GM19372 (cell line): ENCODE results near the gene TIAM1.

Source experiments
- ATAC-seq: cut with Tn5 transposase; IDR thresholded peaks from one replicate; pipeline ENCODE4 v1.9.1; 2021; ENCODE audit warnings: mild to moderate bottlenecking, low read depth, moderate library complexity; ENCODE audit not compliant: unreplicated experiment

TIAM1 gene

DNA sequence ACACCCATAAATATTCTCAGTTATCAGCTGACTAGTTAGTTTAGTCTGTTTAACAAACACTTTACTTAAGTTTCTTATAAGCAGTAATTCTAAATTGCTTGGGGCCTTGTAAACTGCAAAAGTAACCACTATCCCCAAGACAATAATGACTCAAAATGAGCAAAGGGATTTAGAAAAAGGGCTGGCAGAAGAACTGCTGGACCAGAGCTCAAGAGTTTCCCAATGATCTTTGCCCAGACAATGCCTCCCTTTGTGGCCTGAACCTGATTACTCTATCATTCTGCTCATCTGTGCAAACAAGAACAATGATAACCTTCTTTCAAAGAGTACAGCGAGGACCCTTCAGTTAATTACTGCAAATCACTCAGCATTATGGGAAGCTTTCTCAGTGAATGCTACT lies 123.5 kb downstream of the TIAM1 start:
- ATAC-seq, result no peak

DNA sequence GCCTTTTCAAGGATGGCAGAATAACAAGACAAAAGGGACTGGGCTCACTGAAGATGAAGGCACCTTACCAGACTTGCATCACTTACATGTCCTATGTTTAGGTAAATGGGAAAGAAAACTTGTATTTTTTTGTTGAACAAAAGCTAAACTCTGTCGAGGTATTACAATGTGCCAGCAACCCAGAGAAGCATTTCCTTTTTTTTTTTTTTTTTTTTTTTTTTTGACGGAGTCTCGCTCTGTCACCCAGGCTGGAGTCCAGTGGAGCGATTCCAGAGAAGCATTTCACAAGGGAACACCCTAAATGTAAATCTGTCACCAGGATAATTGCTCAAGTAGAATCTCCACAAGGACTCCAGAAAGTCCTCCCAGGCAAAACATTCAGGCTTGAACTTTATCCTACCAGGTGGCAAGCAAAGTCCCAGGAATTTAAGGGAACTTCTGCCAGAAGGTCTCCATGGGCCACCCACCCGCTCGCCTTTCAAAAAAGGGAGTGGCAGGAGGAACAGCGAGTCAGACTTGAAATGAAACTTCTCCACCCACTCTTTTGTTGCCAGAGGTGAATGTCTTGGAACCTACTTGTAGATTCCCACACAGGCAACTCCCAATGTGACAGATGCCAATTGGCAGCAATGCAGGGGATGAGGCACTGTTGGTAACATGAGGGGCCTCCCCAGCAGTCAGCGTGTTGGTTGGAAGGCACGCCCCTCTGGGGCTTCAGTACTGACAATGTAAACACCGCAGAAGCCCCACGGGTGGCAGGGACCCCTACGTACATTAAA lies 125.0 kb downstream of the TIAM1 start:
- ATAC-seq, result no peak

DNA sequence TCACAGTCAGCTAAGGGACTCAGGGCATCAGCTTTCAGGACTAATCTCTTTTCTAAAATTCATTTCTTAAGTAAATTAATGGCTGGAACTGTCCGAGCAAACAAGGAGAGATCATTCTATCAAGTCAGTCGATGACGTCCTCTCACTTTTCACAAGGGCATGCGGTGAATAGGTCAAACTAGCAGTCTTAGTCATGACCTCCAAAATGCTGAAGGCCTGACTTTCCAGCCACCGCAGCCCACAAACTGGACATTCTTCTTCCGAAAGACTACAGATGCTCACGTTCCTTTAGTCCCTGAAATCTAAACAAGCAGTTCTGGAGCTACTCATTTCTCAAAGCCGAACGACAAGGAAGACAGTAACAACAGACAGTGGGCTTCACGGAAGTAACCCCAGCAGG lies 127.9 kb downstream of the TIAM1 start:
- ATAC-seq, result no peak

DNA sequence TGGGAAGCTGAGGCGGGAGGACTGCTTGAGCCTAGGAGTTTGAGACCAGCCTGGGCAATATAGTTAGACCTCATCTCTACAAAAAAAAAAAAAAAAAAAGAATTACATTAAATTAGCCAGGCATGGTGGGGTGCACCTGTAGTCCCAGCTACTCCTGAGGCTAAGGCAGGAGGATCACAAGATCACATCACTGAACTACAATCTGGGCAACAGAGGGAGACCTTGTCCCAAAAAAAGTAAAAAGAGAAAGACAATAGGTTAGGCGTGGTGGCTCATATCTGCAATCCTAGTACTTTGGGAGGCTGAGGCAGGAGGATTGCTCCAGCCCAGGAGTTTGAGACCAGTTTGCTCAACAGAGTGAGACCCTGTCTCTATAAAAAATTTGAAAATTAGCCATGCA lies 130.3 kb downstream of the TIAM1 start:
- ATAC-seq, result no peak

DNA sequence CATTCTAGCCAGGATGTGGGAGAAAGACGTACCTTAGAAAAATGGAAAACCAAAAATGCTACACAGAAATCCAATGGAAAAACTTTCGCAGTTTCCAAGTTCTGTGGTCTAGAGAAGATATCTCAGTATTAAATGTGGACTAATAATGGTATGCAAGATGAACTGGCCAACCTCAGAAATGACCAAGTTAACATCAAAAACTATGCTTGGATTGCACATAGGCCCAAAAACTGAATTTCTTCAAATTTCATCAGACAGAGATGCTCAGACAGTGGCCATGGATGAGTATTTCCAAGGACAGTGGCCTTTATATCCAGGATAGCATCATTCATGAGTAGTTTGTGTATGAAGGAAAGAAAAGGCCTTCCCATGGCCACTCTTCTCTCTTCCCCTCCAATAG lies 132.2 kb downstream of the TIAM1 start:
- no peak for ATAC-seq

DNA sequence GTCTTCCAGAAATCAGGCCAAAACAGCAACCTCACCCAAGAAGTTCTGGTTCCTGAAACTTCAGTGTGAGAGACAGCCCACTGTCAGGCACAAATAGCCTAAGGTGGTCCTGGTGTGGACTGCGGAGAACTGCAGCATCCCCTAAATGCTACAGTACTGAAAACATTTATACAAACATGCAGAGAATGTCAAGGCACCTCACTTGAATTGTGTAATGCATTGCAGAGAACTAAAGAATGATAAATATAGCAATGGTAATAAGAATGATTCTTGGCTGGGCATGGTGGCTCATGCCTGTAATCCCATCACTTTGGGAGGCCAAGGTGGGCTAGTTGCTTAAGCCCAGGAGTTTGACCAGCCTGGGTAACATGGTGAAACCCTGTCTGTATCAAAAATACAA lies 138.6 kb downstream of the TIAM1 start:
- ATAC-seq, result no peak

DNA sequence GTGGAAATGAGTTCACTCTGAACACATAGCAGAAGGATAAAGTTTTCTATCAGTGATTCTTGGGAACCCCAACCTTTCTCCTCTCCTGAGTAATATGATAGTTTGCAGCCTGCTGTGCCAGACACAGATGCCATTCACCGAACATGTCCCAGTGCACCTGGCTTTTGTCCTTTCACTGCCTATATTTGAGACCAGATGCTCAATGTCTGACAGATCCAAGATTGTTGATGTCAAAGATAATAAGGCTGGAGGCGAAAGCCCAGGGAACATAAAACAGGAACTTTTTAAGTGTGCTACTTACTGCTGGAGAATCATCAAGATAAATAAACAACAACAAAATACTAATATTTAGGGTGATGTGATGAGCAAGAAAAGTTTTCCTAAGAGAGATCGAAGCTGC lies 139.3 kb downstream of the TIAM1 start:
- no peak for ATAC-seq

DNA sequence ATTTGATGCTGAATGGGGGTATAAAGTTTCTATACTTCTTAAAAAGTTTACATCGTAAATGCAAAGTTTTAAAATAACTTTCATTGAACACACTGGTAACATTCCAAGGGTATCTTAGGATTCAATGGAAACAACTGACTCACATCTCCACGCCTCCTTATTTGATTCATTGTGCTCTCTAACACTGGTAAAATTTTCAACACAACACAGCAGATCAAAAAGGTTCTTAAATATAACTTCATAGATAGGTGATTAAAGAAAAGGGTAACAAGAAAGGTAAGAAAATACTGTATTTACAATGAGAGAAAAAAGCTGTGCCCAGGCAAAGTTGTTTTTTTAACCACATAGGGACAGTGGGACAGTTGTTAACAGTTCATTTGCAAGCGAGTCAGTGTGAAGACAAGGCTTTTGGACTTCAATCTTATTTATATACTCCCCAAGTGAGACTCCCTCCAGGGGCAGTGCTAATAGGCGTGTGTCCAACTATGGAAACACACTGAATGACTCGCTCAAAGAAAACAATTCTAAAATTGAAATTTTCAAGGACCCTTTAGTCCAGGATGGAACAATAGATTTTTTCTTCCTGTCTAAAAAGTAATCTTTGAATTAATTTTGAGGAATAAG lies 140.5 kb downstream of the TIAM1 start:
- ATAC-seq, result no peak

DNA sequence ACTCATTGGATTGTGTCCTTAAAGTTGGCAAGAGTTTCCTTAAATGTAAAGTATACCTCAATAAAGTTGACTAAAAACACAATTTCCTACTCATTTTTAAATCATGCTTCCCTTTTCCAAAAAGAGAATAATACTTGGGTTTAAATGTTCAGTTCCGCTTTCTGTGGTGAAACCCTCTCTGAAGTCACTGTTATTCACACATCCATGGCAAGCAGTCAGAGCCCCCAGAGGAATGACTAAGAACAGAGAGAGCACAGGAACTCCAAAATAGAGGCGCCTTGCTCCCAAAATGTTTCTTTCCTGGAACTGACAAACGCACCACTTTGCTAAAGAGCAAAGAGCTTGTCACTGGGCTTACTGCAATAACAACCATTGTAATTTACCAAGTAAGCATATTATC lies 142.5 kb downstream of the TIAM1 start:
- peak; percentile 63 for ATAC-seq

DNA sequence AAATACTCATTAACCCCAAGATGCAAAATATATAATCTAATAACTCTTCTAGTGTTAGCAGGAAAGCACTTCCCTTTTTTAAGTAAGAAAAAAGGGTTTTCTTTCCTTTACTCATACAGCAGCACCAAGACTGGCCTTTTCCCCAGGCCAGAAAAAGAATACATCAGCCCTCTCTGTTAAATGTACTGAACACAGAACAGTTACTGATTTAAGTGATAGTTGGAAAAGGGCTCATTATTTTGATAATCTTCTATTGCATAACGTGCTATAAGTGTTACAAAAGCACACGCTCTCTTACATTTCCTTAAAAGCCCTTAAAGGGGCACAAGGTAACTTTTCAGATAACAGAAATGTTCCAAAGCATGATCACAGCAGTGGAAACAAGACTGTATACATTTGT lies 142.9 kb downstream of the TIAM1 start:
- no peak for ATAC-seq

DNA sequence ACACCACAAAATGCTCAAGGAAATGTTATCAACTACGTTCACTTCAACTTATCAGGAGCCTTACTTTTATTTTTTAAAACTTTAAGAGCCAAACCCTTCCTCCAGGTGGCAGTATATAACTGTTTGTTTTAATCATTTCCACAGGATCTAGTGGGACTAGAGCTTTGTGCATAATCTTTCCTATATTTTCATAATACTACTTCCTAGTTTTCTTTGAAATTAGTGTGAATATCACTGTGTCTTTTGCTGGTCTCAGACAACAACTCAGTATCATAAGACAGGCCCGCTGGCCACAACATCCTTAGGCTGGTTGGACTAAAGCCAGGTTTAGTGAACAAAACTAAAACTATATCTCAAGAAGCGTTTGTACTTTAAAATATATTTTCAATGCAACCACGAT lies 145.5 kb downstream of the TIAM1 start:
- ATAC-seq, result no peak

DNA sequence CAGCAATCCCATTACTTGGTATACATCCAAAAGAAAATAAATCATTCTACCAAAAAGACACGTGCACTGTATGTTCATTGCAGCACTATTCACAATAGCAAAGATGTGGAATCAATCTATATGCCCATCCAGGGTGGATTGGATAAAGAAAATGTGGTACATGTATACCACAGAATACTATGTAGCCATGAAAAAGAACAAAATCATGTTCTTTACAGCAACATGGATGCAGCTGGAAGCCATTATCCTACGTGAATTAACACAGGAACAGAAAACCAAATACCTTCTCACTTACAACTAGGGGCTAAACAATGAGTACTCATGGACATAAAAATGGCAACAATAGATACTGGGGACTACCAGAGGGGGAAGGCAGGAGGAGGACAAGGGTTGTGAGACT lies 147.3 kb downstream of the TIAM1 start:
- no peak for ATAC-seq

DNA sequence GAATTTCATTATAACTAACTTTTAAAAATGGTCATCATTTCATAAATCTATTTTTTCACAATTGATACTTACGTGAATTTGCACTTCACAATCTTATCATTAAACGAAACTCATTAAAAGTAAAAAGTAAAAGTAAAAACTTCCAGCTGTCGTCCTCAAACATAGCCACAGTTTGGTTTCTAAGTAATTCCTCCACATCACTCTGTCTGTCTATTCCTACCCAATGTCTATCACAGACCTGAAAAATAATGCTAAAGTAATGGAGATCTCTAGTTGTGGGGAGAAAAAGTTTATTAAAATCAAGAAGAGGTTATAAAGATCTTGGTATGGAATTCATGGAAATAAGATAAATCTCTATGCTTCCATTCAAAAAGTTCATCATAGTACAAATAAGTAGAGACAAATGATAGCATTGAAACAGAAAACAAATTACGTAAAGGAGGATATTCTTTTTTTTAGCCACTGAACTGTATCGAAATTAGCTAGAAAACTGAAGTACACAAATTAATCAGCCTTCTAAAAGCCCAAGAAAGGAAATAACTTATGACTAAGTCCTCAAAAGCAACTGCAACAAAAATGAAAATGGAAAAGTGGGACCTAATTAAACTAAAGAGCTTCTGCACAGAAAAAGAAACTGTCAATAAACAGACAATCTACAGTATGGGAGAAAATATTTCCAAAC lies 148.6 kb downstream of the TIAM1 start:
- ATAC-seq, result no peak

DNA sequence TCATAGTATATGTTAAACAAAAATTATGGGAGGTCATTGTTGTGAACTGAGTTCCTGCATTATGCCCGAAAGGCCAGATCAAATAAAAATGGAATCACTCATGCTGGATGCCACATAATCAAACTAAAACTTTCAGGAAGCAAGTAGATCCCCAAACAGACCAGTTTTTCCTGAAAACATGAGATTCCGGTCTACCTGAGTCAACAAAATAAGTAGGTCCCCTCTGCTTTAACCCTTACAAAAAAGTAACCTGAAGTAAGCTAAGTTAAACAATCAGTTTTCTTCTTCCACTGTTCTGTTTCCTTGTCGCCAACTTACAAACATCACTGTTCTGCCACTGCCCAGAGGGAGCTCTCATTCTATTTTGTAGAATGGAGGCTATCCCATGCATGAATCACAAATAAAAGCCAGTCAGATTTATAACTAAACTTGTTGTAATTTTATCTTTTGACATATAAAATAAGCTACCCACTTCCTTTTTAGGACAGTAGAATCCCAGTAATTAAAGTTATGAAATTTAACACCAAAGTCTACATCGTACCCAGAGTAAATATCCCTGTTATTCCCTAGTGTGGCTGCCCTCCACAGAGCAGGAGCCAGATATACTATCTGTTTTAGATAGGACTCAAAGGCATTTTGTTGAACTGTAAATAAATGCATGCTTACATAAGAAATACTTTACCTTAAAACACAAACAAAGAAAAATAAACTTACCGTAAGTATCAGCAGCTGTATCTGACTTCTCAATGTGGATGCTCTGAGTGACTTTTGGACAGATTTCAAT lies 149.4 kb downstream of the TIAM1 start:
- no peak for ATAC-seq

DNA sequence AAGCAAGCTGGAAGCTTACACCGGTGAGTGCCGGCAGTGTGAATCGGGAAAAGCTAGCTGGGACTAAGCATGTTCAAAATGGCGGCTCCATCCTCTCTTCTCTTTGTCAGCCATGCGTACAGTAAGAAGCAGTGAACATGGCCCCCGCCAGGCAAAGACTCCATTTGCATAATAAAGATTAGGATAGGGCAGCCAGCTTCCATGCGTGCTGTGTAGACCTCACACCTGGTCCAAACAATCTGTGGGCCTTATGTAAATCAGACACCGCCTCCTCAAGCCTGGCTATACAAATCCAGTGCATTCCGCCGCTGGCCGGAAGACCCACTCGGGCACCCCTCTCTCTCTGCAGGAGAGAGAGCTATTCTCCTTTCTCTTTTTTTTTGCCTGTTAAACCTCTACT lies 150.3 kb downstream of the TIAM1 start:
- ATAC-seq, result no peak

DNA sequence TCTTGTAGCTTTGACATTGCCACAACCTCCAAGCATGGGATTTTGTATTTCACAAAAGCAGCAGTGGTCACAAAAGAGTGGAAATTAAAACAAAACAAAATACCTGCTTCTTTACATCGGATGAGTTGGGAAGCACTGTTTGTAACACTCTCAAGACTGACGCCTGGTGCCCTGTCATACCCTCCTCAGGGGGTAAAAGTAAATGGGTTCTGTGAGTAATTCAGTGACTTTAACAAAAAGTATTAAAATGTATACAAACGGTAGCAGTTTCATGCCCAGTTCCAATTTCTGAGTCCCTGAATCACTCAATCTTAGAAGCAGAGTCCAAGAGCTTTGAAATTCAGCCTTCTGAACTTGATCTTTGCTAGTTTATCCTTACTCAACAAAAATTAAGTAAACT lies 152.5 kb downstream of the TIAM1 start:
- no peak for ATAC-seq

DNA sequence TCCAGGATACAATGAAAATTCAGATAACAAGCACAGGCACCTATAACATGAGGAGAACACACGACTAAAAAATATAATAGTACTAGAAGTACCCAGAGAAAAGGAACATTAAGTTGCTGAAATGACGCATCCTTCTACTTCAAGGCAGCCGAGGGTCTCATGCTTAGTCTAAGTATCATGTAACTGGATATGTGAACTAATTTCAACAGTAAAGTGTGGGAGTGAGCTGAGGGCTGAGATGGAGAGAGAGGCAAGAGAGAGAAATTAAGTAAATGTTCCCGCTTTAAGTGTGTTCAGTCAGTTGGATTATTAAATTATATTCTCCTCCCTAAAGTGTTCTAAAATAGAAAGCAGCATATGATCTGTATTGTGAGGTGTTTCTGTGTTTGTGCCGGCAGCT lies 153.5 kb downstream of the TIAM1 start:
- no peak for ATAC-seq

DNA sequence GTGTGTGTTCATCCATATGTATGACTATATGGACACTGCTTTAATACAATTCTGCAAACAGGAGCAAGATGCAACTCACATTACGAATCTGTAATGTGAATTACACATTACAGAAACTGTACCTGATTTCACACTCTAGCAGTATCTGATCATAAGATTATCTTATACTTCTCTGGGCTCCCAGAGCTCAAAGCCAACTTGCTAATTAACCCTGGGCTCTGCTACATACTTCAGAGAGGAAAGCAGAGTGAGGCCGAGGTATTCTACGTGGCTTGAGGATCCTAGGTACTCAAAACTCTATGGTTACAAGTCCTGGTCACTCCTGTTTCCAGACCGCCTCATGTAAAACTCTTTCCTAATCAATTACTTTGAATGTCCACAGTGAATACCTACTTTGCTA lies 156.6 kb downstream of the TIAM1 start:
- ATAC-seq, result no peak

DNA sequence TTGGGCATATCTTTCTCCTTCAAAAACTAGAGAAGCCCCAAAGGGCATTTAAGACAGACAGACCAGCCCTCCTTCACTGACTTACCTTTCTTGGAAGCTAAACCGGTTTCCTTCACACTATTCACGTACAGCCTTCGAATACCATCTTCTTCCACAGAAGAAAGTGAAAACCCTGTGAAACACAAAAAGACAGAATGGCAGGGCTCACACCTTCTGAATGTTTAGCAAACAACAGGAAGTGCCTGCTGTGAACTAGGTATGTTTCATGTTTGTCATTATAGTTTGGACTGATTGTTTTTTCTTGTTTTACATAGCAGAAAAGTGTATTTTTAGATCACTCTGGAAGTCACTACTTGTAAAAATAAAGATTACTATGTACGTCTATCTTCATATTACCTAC lies 157.1 kb downstream of the TIAM1 start:
- no peak for ATAC-seq

DNA sequence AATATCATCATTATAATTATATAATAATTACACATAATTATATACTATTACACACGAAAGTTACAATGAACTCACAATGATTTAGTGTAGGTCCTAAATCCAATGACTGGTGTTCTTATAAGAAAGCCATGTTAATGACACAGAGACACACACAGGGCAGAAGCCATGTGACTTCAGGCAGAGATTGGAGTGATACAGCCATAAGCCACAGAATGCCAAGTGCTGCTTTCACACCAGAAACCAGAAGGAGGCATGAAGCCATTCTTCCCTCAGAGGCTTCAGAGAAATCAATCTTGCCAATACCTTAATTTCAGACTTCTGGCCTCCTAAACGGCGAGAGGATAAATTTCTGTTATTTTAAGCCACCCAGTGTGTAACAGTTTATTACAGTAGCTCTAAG lies 158.4 kb downstream of the TIAM1 start:
- no peak for ATAC-seq

DNA sequence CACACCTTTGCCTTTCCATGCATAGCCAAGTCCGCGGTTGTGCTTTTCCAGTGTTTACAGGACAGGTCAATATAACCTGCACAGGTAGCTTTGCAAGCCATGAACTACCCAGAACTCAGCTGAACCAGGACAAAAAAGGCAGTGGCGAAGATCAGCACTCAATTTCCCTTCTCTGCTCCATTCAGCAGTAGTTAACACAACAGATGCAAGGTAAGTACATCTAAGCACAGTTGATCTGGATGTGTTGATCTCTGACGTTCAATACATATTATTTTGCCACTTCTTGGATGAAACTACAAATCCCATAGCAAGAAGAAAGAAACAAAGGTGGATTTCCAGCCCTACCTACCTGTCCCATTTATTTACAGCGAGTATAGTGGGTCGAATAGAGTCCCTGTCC lies 159.2 kb downstream of the TIAM1 start:
- ATAC-seq, result no peak
